Measurements from ENCODE around the gene KCNK3. TPM values are rescaled to one million over a fixed set of nuclear protein-coding genes. Genes with fewer than 3 reads are reported as not detected.

Gene KCNK3
- total RNA-seq, 2 experiments from 2014 or later: not detected

Other genes with a start within 250 kb of the KCNK3 start
- gene OTOF, start 214.6 kb upstream of the KCNK3 start, total RNA-seq: 10 to 100 TPM; 11.7 to 12.3 TPM
- not detected for gene CIB4, start 51.4 kb upstream of the KCNK3 start, total RNA-seq
- gene SLC35F6, start 71.6 kb downstream of the KCNK3 start, total RNA-seq: 10 to 100 TPM; 20.2 to 20.6 TPM
- gene CENPA, start 93.3 kb downstream of the KCNK3 start, total RNA-seq: 10 to 100 TPM; 53.0 to 55.1 TPM
- gene DPYSL5, start 155.4 kb downstream of the KCNK3 start, total RNA-seq: not detected

Measured in activated CD4-positive, alpha-beta T cell treated with anti-CD3 and anti-CD28 coated beads, Interleukin-2, amount 10 ng/mL, durations not matched to agents 7 days and 5 days (primary cell).